Parathyroid adenoma (tissue), 2 donors: Measurements from ENCODE around the gene TXNRD3.

Experiments used
- H2AFZ ChIP-seq: fragments of 300-600 bp; sonication (generic); one replicate; pipeline ENCODE4 v1.7.0; 2017; ENCODE audit warnings: antibody characterized with exemption, mild to moderate bottlenecking
- H3K27ac ChIP-seq: fragments of 300-600 bp; sonication (generic); one replicate; pipeline ENCODE4 v1.7.0; 2017
- H3K27me3 ChIP-seq: fragments of 300-600 bp; sonication (generic); one replicate; pipeline ENCODE4 v1.7.0; 2017; ENCODE audit warnings: low read length; ENCODE audit not compliant: control insufficient read depth, insufficient read depth
- H3K36me3 ChIP-seq: fragments of 300-600 bp; sonication (generic); one replicate; pipeline ENCODE4 v1.7.0; 2017; ENCODE audit warnings: low read length; ENCODE audit not compliant: control insufficient read depth, insufficient read depth
- H3K4me1 ChIP-seq: fragments of 300-600 bp; sonication (generic); one replicate; pipeline ENCODE4 v1.7.0; 2017; ENCODE audit warnings: control low read depth
- H3K4me2 ChIP-seq: fragments of 300-600 bp; sonication (generic); one replicate; pipeline ENCODE4 v1.7.0; 2017; ENCODE audit warnings: low read length
- H3K4me3 ChIP-seq: fragments of 300-600 bp; sonication (generic); one replicate; pipeline ENCODE4 v1.7.0; 2017; ENCODE audit warnings: low read depth, low read length
- H3K79me2 ChIP-seq: fragments of 300-600 bp; sonication (generic); one replicate; pipeline ENCODE4 v1.7.0; 2017; ENCODE audit warnings: control low read depth
- H3K9ac ChIP-seq: fragments of 300-600 bp; sonication (generic); one replicate; pipeline ENCODE4 v1.7.0; 2017; ENCODE audit warnings: mild to moderate bottlenecking
- H3K9me3 ChIP-seq: fragments of 300-600 bp; sonication (generic); one replicate; pipeline ENCODE4 v1.7.0; 2017; ENCODE audit warnings: low read length; ENCODE audit not compliant: control insufficient read depth
- CTCF ChIP-seq: fragments of 300-600 bp; sonication (generic); IDR thresholded peaks from one replicate; pipeline ENCODE4 v1.7.0; 2017; ENCODE audit warnings: antibody characterized with exemption, mild to moderate bottlenecking
- donor health status: primary hyperparathyroidism.

The TXNRD3 gene

GRCh38 chr3:126622694-126623093 lies 32.2 kb downstream of the TXNRD3 start:
- H3K36me3 ChIP-seq = no peaks in the 10 kb centered on the region
- no peak for TF ChIP-seq CTCF
- H3K9me3 ChIP-seq = no peaks in the 10 kb centered on the region
- H3K9ac ChIP-seq = no peak overlapping the region
- no peak overlapping the region for H3K4me3 ChIP-seq
- no peaks in the 10 kb centered on the region for H3K4me1 ChIP-seq
- no peaks in the 10 kb centered on the region for H3K27me3 ChIP-seq
- no peak overlapping the region for H2AFZ ChIP-seq
- no peak overlapping the region for H3K4me2 ChIP-seq
- H3K79me2 ChIP-seq = no peaks in the 10 kb centered on the region
- H3K27ac ChIP-seq = no peak overlapping the region

DNA sequence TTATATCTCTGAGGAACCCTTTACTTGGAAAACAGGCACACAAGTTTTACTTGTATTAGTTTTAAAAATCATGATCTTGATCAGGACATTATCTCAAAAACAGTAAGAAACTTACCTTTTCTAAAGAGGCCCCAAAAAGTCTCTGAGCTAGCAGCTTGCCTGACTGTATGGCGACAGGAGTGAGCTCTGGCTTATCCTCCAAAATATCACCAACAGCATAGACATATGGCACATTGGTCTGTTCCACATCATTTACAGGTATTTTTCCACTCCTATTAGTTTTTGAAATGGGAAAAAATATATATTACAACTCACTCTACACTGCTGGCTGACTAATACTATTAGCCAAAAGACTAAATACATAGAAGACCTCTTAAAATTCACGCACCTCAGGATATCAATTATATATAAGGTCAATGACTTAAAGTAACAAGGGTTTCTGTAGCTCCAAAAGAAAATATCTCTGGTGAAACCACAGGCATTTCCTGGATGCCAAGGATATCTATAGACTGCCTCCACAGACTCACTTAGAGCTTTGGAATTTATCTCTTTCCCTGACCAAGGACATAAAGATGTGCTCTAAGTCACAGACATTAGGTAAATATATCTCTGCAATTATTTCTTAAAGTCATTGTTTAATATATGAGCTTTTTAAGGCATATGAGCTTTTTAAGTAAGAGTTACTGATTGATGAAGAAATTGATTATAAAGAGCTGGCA lies 33.1 kb downstream of the TXNRD3 start:
- no peak overlapping the region for H3K27ac ChIP-seq
- H3K9me3 ChIP-seq = no peaks in the 10 kb centered on the region
- H3K79me2 ChIP-seq = no peaks in the 10 kb centered on the region
- TF ChIP-seq CTCF = no peak
- H3K9ac ChIP-seq = no peak overlapping the region
- H3K36me3 ChIP-seq = no peaks in the 10 kb centered on the region
- no peak overlapping the region for H2AFZ ChIP-seq
- H3K4me3 ChIP-seq = no peak overlapping the region
- H3K27me3 ChIP-seq = no peaks in the 10 kb centered on the region
- no peak overlapping the region for H3K4me2 ChIP-seq
- H3K4me1 ChIP-seq = no peaks in the 10 kb centered on the region

GRCh38 chr3:126621171-126621570 lies 33.8 kb downstream of the TXNRD3 start:
- no peak overlapping the region for H2AFZ ChIP-seq
- H3K27ac ChIP-seq = no peak overlapping the region
- no peaks in the 10 kb centered on the region for H3K27me3 ChIP-seq
- no peaks in the 10 kb centered on the region for H3K79me2 ChIP-seq
- H3K9me3 ChIP-seq = no peaks in the 10 kb centered on the region
- H3K9ac ChIP-seq = no peak overlapping the region
- no peaks in the 10 kb centered on the region for H3K4me1 ChIP-seq
- TF ChIP-seq CTCF = no peak
- H3K4me3 ChIP-seq = no peak overlapping the region
- no peaks in the 10 kb centered on the region for H3K36me3 ChIP-seq
- no peak overlapping the region for H3K4me2 ChIP-seq

DNA sequence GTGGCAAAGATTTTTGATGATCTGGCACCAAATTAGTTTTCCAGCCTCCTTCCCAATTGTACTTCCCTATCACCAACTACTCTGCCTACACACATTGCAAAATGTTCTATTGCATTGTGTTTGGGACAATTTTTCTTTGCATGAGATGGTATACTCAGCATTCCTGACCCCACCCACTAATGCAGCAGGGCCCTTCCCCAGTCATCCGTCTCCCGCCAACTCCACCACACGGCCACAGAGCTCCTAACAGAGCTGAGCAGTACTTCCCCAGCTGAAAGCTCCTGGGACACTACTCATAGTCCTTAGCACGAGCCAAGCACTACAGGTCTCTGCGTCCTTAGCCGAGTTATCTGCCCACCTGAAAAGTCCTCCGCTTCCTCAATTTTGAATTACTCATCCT lies 34.2 kb downstream of the TXNRD3 start:
- H3K27me3 ChIP-seq = no peaks in the 10 kb centered on the region
- no peak overlapping the region for H2AFZ ChIP-seq
- H3K4me2 ChIP-seq = no peak overlapping the region
- H3K4me3 ChIP-seq = no peak overlapping the region
- H3K27ac ChIP-seq = no peak overlapping the region
- H3K4me1 ChIP-seq = no peaks in the 10 kb centered on the region
- H3K9me3 ChIP-seq = no peaks in the 10 kb centered on the region
- H3K36me3 ChIP-seq = no peaks in the 10 kb centered on the region
- no peaks in the 10 kb centered on the region for H3K79me2 ChIP-seq
- no peak for TF ChIP-seq CTCF
- no peak overlapping the region for H3K9ac ChIP-seq

DNA sequence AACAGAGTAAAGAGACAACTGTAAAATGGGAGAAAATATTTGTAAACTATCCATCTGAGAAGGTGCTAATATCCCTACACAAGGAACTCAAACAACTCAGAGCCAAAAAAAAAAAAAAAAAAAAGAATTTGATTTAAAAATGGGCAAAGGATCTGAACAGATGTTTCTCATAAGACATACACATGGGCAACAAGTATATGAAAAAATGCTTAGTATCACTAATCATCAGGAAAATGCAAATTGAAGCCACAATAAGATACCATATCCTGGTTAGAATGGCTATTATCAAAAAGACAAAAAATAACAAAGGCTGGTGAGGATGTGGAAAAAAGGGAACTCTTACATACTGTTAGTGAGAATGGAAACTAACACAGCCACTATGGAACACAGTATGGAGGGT lies 36.2 kb downstream of the TXNRD3 start:
- H3K4me3 ChIP-seq = no peak overlapping the region
- H3K36me3 ChIP-seq = no peaks in the 10 kb centered on the region
- no peak for TF ChIP-seq CTCF
- H3K27ac ChIP-seq = no peak overlapping the region
- no peaks in the 10 kb centered on the region for H3K27me3 ChIP-seq
- H3K4me2 ChIP-seq = no peak overlapping the region
- H2AFZ ChIP-seq = no peak overlapping the region
- H3K9me3 ChIP-seq = no peaks in the 10 kb centered on the region
- no peak overlapping the region for H3K9ac ChIP-seq
- no peaks in the 10 kb centered on the region for H3K4me1 ChIP-seq
- H3K79me2 ChIP-seq = no peaks in the 10 kb centered on the region
